GM19023 (cell line): ENCODE data around the gene SCN1B.

ENCODE experiments used
- ATAC-seq: cut with Tn5 transposase; IDR thresholded peaks from one replicate; pipeline ENCODE4 v1.9.1; 2021; ENCODE audit warnings: mild to moderate bottlenecking, moderate library complexity; ENCODE audit not compliant: unreplicated experiment

The SCN1B gene

DNA sequence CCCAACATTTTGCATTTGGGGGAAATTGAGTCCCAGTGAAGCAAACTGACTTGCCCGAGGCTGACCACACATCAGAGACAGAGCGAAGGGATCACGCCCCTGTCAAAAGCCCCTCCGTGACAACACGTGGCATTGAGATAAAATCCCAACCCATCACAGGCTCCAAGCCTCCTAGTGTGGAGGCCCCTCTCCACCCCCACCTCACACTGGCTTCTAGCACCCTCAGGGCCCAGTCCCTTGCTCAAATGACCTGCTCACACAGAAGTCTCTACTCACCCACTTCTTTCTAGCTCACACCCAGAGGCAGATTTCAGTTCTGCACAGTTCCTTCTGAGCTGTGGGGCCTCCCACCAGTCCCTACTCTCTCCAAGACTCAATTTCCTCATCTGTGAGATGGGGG lies 21.5 kb downstream of the SCN1B start:
- no peak for ATAC-seq

DNA sequence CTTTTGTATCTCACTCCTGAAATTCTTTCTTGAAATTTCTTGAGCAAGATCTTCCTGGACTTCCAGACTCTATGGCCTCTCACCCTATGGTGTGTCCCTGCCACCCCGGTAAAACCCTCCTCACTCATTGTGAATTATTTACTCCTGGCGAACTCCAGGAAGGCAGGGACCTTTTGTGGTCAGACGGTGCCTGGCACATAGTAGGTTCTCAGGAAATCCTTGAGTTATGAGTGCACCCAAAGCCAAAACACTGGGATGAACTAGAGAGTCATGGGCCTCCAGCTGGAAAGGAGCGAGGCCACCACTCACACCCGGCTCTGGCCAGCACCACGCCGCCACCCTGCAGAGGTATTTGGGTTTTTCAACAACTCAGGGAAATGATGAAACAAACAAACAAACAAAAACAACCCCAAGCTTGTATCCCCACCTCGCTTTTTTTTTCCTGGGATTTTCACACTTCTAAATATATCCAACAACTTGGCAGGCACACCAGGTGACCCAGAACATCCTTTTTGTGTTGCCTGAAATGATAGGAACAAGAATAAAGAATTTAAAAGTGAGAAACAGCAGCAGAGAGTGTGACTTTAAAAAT lies 22.4 kb downstream of the SCN1B start:
- ATAC-seq, result no peak

DNA sequence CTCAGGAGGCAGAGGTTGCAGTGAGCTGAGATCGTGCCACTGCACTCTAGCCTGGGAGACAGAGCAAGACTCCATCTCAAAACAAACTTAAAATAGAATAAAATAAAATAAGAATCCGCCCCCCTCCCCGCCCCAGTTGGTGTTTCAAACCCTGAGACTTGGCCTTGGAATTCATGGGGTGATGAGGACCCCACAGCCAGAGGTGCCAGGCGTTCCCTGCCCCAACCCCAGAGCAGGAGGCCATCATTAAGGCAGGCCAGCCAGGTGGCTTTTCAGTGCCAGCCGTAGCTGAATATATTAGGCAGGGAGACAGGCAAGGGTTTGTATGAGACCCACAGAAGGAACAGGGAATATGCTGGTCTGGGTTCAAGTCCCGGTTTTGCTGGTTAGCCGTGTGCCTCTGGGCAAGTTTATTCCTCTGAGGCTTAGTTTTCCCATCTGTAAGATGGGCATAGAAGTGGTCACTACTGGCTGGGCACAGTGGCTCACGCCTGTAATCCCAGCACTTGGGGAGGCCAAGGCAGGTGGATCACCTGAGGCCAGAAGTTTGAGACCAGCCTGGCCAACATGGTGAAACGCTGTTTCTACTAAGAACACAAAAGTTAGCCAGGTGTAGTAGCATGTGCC lies 23.5 kb downstream of the SCN1B start:
- no peak for ATAC-seq

DNA sequence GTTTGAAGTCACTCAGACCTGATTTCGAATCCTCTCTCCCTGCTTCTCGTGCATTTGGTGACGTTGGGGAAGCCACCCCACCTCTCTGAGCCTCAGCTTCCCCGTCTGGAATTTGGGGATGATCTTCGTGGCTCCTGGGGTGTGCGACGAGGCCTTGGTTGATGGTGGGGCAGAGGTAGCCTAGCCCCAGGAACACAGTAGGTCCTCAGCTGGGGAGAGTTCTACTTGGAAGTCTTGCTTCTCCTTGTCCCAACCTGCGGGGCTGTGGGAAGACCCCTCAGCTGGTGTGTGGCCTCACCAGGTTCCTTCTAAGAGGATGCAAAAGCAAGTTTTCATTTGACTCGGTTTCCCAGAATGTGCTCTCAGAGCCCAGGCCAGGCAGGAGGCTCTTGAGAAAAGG lies 24.4 kb downstream of the SCN1B start:
- no peak for ATAC-seq

DNA sequence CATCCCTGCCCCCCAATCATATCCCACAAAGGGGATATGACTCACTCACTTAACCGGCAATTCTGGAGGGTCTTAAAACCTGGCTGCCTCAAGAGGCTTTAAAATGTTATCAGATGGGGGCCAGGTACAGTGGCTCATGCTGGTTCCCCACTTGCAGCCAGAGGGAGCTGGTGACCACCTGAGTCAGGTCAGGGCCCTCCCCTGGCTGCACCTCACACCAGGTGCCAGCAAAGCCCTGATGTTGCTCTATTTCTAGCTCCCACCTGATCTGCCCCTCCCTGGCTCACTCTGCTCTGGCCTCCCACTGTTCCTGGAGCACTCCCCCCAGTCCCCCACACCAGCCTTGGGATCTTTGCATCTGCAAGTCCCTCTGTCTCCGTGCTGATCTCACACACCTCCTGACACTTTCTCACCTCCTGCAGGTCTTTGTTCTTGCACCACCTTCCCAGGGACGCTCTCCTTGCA lies 25.5 kb downstream of the SCN1B start:
- no peak for ATAC-seq

DNA sequence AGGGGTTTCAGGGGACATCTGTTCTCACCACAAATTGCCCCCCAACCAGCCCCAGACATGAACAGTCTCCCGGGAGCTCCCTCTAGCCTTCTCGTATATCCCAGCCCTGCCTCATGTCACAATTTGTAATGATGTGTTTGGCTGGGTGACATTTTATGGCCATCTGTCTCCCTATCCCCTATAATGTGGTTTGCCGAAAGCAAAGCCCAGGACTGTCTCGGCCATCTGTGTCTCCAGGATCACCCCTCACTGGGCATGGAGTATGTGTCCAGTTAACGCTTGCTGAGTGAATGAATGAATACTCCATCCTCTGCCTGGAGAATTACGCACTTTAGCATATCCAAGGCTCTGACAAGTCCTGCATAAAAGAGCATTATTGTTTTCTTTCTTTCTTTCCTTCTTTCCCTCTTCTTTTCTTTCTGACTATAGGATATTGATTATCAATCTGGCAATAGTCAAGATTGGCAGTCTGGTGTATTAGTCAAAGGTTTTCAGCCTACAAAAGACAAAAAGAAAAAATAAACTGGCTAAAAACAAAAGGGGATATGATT lies 26.3 kb downstream of the SCN1B start:
- ATAC-seq, result no peak

DNA sequence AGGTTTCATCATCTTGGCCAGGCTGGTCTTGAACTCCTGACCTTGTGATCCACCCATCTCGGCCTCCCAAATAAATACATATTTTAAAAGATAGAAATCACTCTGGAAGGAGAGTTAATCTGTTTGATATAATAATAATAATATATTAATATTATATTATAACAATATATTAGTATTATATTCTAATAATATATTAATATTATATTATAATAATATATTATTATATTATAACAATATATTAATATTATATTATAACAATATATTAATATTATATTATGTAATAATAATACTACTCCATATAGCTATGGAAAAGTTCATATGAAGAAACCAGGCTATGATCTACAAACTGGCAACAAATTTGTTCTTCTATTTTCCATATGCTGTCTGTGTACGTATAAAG lies 28.1 kb downstream of the SCN1B start:
- ATAC-seq, result no peak

DNA sequence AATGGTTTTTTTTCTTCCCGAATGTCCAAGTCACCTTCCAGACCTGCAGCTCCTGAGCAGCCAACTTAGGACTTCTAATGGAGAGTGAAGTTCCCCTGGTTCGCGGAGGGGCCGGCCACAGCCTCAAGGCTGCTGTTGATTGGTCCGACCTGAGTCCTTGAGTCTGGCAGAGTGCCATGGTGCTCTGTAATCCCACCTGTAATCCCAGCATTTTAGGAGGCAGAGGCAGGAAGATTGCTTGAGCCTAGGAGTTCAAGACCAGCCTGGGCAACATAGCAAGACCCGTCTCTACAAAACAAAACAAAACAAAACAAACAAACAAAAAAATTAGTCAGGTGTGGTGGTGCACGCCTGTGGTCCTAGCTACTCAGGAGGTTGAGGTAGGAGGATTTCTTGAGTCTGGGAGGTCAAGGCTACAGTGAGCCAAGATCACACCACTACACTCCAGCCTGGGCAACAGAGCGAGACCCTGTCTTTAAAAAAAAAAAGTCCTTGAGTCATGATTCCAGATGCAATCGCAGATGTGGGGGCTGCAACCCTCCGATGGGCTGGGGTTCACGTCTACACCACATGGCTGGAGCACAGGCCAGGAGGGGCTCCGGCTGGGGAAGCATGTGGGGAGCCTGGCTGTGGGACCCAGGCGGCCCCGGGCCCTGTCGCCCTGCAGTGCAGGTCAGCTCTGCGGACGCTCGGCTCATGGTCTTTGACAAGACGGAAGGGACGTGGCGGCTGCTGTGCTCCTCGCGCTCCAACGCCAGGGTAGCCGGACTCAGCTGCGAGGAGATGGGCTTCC lies 28.9 kb downstream of the SCN1B start:
- ATAC-seq, result no peak

DNA sequence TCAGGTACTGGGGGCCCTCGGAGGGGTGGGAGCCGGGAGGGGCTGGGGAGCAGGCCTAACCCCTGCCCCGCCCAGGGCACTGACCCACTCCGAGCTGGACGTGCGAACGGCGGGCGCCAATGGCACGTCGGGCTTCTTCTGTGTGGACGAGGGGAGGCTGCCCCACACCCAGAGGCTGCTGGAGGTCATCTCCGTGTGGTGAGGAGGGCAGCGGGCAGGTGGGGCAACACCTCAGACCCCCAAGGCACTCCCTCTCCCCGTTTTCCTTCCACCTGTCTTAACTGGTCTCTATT lies 29.5 kb downstream of the SCN1B start:
- no peak for ATAC-seq

DNA sequence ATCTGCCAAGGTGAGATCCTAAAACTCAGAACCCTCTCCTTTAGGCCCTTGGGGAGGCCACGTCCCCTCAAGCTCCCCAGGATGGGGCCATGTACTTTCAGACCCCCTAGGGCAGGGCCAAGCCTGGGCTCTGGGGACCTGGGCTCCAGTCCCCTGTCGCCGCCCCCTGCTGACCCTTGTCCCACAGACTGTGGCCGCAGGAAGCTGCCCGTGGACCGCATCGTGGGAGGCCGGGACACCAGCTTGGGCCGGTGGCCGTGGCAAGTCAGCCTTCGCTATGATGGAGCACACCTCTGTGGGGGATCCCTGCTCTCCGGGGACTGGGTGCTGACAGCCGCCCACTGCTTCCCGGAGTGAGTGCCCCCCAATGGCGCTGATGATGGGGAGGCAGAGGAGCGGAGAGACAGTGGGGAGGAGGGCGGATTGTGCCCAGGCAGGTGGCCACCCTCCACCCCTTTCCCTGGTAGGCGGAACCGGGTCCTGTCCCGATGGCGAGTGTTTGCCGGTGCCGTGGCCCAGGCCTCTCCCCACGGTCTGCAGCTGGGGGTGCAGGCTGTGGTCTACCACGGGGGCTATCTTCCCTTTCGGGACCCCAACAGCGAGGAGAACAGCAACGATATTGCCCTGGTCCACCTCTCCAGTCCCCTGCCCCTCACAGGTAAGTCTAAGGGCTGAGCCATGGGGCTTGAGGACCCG lies 30.0 kb downstream of the SCN1B start:
- ATAC-seq, result no peak

DNA sequence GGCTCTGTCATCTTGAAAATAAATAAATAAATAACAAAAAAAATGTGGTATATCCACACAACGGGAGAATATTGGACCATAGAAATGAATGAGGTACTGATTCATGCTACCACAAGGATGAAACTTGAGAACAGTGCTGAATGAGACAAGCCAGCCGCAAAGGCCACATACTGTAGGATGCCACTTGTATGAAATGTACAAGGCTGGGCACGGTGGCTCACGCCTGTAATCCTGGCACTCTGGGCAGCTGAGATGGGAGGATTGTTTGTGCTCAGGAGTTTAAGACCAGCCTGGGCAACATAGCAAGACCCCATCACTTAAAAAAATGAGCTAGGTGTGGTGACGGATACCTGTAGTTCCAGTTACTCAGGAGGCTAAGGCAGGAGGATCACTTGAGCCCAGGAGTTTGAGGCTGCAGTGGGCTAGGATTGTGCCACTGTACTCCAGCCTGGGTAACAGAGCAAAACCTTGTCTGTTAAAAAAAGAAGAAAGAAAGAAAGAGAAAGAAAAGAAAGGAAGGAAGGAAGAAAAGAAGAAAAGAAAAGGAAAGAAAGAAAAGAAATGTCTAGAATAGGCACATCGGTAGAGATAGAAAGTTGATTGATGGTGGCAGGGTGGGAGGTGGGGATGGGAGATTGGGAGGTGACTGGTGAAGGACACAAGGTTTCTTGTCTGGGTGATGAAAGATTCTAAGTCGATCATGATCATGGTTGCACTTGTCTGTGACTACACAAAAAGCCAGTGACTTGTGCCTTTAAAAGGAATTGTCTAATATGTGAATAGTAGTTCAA lies 31.5 kb downstream of the SCN1B start:
- no peak for ATAC-seq

DNA sequence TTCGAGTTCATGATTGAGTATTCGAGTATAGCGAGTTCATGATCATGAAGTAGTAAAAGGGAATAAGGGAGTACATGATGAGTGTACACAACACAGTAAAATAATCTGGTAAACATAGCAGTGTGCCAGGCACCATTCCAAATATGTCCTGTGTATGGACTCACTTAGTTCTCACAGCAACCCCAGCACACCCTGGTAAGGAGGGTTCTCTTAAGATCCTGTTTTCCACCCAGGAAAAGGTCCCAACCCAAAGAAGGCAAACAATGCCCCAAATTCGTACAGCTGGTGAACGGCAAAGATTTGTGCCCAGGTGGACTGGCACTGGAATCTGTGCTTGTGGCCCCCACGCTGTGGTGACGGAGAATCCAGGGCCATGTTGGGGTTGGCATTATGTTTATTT lies 32.7 kb downstream of the SCN1B start:
- no peak for ATAC-seq

DNA sequence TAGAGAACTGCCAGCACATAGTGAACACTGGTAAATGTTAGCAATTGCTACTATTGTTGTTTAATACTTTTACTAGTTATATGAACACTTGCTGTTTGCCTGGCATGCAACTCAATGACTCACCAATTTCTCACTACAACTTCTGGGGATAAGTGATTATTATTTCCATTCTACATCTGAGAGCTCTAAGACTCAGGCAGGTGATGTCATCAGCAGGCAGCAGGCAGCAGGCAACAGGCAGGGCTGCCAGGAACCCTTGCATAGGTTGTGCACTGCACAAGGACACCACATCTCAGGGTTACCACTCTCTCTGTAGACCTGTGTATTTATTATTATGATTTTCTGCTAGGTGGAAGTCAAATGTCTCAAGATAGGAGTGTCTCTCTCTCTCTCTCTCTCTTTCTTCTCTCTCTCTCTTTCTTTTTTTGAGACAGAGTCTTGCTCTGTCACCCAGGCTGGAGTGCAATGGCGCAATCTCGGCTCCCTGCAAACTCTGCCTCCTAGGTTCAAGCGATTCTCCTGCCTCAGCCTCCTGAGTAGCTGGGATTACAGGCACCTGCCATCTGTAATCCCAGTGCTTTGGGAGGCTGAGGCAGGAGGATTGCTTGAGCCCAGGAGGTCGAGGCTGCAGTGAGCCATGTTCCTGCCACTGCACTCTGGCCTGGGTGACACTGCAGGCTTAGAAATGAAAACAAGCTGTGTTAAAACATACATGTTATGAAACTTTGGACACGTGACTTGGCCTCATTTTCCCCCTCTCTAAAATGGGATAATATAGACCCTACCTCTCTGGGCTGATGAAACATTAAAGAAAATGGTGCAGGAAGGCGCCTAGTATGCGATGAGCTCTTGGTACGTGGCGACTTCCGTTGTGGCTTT lies 33.9 kb downstream of the SCN1B start:
- ATAC-seq, result no peak

DNA sequence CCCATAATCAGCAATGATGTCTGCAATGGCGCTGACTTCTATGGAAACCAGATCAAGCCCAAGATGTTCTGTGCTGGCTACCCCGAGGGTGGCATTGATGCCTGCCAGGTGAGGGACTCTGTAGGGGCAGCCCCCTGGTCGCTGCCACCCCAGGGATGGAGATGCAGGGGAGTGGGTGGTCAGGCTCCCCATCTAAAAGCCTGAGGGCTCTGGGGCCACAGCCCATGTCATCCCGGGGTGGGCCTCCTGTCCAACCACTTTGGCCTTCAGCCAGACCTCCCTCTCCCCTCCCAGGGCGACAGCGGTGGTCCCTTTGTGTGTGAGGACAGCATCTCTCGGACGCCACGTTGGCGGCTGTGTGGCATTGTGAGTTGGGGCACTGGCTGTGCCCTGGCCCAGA lies 35.3 kb downstream of the SCN1B start:
- ATAC-seq, result no peak

DNA sequence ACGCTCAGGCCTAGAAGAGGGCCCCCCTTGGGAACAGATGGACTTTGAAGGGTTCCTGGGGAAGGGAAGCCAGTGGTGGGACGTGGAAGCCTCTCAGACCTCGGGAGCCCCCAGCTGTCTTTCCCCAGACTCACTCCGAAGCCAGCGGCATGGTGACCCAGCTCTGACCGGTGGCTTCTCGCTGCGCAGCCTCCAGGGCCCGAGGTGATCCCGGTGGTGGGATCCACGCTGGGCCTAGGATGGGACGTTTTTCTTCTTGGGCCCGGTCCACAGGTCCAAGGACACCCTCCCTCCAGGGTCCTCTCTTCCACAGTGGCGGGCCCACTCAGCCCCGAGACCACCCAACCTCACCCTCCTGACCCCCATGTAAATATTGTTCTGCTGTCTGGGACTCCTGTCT lies 35.9 kb downstream of the SCN1B start:
- no peak for ATAC-seq

DNA sequence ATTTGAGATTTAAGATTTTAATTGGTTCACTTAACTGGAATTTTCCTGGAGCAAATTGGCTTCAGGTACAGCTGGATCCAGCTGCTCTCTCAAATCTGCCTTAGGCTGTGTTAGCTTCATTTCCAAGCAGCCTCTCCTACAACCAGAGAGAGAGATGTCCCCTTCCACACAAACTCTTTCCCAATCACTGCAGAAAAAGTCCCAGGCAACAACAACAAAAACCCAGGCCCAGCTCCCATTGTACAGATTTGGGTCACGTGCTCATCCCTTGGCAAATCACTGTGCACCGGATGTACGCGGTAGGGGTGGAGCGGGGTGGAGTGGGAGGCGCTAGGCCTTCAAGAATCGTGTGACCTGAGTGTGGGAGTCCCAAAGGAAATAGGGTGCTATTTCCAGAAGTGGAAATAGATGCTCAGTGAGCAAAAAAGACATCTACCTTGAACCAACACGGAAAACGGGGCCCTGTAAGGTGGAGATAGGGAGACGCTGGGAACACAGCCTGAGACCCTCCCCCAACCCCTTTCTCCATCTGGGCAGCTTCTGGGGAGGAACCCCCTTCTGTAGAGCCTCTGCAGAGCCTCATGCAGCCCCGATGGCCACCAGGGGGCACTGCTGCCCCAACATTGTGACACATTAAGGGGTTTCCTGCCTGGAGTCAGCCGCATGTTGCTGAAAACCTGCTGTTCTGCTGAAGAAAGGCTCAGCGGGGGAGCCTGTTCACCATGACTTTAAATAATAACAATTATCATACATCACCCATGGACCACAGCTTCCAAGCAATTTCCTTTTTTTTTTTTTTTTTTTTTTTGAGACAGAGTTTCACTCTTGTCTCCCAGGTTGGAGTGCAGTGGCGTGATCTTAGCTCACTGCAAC lies 36.7 kb downstream of the SCN1B start:
- peak; percentile 74 for ATAC-seq

DNA sequence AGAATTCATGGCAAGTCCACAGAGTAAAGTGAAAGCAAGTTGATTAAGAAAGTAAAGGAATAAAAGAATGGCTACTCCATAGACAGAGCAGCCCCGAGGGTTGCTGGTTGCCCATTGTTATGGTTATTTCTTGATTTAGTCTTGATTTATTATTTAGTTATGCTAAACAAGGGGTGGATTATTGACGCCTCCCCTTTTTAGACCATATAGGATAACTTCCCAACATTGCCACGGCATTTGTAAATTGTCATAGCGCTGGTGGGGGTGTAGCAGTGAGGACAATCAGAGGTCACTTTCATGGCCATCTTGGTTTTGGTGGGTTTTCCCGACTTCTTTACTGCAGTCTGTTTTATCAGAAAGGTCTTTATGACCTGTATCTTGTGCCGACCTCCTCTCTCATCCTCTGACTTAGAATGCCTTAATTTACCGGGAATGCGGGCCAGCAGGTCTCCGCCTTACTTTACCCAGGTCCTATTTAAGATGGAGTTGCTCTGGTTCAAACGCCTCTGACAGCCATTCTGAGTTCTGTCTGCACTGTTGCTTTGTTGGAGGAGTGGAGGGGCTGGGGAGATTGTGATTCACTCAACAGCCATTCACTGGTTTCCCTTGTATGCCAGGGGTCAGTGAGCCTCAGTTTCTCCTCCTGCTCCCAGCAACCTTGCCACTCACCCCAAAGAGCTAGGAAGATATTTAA lies 38.8 kb downstream of the SCN1B start:
- no peak for ATAC-seq

DNA sequence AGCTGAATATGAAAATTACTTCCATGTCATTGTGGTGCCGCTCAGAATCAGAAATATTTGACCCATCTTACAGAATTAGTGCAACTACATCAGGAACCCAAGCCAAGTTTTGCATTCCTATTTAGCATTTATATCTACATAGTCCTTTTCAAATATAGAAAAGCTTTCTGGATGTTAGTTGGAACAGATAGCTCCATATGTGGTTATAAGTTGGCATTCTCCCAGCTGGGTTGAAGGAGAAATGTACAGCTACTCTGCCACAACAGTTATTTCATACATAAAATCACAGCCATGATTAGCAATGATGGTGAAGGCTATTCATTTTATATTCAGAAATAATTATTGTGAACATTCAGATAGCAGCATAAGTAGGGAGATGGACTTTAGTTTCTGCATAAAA lies 39.4 kb downstream of the SCN1B start:
- no peak for ATAC-seq
